Activated naive CD8-positive, alpha-beta T cell treated with anti-CD3 and anti-CD28 coated beads, Interleukin-2, amount 50 U/mL, for 16 hours (primary cell): ENCODE results near the gene GLOD4.
"Not testable (repeated sequence)": the region's sequence is repeated elsewhere in the genome, so short reads cannot be mapped to it uniquely, and the experiment has no call there.

Experiments used
- DNase-seq: peaks from one replicate; pipeline ENCODE4 v3.0.0-alpha.2; 2020; ENCODE audit warnings: low read depth, low spot score

GLOD4 gene

GRCh38 chr17:802901-803881 is 21.1 kb upstream of the GLOD4 start:
- no peak for DNase-seq

GRCh38 chr17:802481-802880 is 20.4 kb upstream of the GLOD4 start:
- DNase-seq = no peak

DNA sequence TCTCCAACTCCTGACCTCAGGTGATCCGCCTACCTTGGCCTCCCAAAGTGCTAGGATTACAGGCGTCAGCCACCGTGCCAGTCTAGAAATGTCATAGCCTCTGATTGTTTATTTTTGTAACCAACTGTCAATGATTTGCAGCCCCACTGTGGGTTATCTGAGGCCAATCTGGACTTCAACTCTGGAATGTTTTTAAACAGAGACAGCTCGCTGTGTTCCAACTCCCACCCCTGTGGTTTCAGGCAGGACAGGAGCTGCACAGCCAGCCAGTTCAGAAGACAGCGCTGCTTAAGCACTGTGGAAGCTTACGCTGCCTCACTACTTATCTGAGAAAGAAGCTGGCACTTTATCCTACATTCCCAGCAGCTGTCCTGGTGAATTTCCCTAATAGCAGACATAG is 19.6 kb upstream of the GLOD4 start:
- no peak for DNase-seq

GRCh38 chr17:800446-801242 is 18.6 kb upstream of the GLOD4 start:
- DNase-seq = no peak

DNA sequence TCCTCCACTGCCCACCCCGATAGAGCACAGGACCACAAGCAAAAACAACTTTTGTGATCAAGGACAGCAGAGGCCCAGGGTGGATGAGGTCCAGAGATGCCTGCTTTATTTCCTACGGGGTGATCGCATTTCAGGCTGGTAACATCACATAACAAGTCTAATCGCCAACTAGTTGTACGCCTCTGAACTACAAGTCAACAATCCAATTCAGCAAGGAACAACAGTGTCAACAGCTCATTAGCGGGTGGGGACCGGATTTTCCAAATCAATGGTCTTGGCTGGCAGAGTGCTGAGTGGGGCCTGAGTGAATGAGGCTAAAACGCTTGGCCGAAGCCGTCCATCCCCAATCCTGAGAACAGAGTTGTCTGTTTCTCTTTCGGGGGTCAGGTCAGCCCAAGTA is 17.2 kb upstream of the GLOD4 start:
- DNase-seq = no peak

DNA sequence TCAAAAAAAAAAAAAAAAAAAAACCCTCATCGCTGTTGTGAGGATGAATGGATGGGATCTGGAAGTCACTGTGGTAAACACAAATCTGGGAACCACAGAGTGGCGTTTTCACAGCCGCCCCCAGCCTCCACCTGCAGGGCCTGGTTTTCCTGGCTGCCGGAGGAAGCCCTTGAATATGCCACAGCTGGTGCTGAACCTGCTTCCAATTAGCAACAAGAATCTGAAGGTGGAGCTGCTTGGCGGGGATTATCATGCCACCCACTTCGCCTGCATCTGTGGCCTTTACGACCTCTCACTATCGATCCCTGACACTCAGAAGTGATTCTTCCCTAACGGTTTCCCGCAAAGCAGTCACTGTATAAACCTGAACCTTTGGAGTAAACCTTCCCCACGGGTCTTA is 16.2 kb upstream of the GLOD4 start:
- DNase-seq = no peak

- no peak for DNase-seq
Measured at GRCh38 chr17:797236-797840, 15.3 kb upstream of the GLOD4 start.

DNA sequence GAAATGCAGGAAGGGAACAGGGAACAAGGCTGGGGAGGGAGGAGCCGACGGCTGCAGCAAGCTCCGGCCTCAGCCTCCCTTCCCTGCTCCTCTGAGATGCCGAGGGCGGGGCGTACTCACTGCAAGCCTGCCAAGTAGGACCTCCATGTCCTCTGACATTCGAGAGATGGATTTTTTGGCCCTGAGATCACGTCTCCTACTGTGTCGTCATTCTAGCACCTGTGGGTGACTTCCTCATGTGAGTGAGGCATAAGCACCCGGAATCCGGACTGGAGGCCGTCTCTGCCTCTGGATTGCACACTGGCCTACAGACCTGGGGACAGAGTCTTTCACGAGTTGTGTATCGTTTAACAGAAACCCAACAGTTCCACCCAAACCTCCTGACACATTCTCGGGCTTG is 14.5 kb upstream of the GLOD4 start:
- DNase-seq = no peak

DNA sequence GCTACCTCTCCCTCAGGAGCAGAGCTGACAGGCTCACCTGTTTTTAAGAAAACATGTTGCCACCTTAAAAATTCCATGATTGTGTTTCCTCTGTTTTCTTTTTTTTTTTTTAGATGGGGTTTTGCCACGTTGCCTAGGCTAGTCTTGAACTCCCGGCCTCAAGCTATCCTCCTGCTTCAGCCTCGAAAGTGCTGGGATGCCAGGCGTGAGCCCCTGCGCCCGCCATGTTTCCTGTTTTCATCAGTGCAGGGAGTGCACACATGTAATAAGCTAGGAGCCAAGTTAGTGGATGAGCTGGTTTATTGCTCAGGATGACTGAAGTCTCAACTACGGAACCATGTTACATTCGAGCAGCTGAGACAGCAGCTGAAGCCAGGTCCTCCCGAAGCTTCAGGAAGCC is 13.6 kb upstream of the GLOD4 start:
- DNase-seq = no peak

- DNase-seq = no peak
Measured at GRCh38 chr17:795276-795675, 13.2 kb upstream of the GLOD4 start.

GRCh38 chr17:794876-795275 is 12.8 kb upstream of the GLOD4 start:
- DNase-seq = no peak

GRCh38 chr17:792277-792676 is 10.2 kb upstream of the GLOD4 start:
- no peak for DNase-seq

- DNase-seq = no peak
Measured at GRCh38 chr17:791829-792228, 9.7 kb upstream of the GLOD4 start.

DNA sequence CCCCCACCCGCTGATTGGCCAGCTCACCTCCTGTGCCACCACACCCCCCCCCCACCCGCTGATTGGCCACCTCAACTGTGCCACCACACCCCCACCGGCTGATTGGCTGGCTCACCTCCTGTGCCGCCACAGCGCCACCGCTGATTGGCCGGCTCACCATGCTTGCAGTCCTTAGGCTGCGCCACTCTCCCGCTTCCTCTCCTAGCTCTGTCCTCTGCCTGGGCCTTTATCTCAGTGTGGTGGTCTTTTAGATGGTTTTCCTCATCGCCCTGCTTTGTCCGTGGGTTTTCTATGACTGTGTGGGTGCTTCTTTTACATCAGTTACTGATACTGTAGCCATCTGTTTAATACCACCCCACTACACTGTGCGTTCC is 8.8 kb upstream of the GLOD4 start:
- not testable (repeated sequence) for DNase-seq

DNA sequence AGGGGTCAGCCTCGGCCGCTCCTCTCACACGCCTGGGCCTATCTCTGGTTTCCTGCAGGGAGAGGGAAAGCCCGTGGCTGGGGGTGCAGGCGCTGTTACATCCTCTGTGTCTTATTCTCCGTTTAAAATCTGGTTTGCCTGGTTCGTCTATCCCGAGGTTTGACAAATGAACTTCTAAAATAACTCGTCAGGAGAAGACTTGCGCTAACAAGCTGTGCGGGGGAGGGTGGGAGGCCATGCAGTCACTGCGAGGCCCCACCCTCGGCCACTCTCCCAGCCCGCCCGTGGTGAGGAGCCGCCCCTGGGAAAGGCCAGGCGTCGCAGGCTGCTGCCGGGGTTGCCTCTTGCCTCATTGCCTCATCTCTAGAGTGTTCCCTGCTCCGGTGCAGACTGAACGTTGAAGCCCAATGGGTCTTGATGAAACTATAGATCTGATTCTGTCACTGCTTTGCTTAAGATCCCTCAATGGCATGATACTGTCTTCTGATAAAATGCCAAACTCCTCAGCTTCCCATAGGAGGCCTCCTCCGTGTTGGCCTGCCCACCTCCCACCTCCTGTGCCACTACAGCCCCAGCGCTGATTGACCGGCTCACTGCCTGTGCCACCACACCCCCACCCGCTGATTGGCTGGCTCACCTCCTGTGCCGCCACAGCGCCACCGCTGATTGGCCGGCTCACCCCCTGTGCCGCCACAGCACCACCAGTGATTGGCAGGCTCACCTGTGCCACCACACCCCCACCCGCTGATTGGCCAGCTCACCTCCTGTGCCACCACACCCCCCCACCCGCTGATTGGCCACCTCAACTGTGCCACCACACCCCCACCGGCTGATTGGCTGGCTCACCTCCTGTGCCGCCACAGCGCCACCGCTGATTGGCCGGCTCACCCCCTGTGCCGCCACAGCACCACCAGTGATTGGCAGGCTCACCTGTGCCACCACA is 8.1 kb upstream of the GLOD4 start:
- DNase-seq = not testable (repeated sequence)

- DNase-seq = no peak
Measured at GRCh38 chr17:789160-789840, 7.2 kb upstream of the GLOD4 start.

DNA sequence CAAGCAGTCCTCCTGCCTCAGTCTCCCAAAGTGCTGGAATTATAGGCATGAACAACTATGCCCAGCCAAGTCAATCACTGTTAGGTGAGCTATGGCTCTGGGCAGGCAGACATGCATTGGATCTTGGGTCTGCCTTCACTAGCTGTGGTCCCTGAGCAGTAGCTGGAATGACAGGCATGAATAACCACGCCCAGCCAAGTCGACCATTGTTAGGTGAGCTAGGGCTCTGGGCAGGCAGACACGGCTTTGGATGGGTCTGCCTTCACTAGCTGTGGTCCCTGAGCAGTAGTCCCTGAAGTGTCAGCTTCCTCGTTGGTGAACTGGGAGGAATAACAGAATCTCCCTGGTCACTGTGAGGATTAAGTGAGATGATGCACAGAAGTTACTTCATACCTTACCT is 6.5 kb upstream of the GLOD4 start:
- no peak for DNase-seq

- DNase-seq = no peak
Measured at GRCh38 chr17:787641-788221, 5.7 kb upstream of the GLOD4 start.

DNA sequence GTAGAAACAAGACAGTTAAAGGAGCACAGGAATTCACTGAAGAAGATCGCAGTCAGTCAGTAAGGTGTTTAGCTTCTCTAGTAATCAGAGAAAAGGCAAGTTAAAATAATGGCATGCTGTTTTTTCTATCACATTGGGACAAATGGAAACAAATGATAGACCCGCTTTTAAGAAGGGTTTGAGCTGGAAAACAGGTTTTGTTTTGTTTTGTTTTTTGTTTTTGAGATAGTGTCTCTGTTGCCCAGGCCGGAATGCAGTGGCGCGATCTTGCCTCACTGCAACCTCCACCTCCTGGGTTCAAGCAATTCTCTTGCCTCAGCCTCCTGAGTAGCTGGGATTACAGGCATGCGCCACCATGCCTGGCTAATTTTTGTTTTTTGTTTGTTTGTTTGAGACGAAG is 3.8 kb upstream of the GLOD4 start:
- DNase-seq = not testable (repeated sequence)

GRCh38 chr17:784143-784542 is 2.1 kb upstream of the GLOD4 start:
- DNase-seq = no peak
